ENCODE results near the gene ZNF692. TPM values are rescaled to one million over a fixed set of nuclear protein-coding genes. Genes with fewer than 3 reads are reported as not detected.

ZNF692 gene
- total and polyA plus RNA-seq, 2 of the 13 experiments (the other 11 are each of a cell fraction or from before 2014, with no cell fraction given) = 27.3 to 45.8 TPM

- TF ChIP-seq CSRNP2 (CRISPR knock-in tag; conservative IDR thresholded peaks at IDR 0.05; ENCODE audit: low read depth) (no peak), ZNF33A (CRISPR knock-in tag; IDR thresholded peaks at IDR 0.05; ENCODE audit: borderline replicate concordance) (peak; percentile 44; the same call in 1 of the 2 replicates), ZNF687 (CRISPR knock-in tag; IDR thresholded peaks at IDR 0.05) (peak; percentile 84), MLLT10 (CRISPR knock-in tag; IDR thresholded peaks at IDR 0.05) (no peak), STAT5B (CRISPR knock-in tag; IDR thresholded peaks at IDR 0.05) (no peak), CCDC6 (CRISPR knock-in tag; IDR thresholded peaks at IDR 0.05) (peak; percentile 41; the same call in 1 of the 2 replicates), ZNF280B (CRISPR knock-in tag; IDR thresholded peaks at IDR 0.05; ENCODE audit: borderline replicate concordance) (no peak), ATRX (CRISPR knock-in tag; IDR thresholded peaks at IDR 0.05; ENCODE audit: borderline replicate concordance) (no peak), FOXP4 (CRISPR knock-in tag; IDR thresholded peaks at IDR 0.05) (no peak; the same call in 1 of the 2 replicates), PRDM15 (CRISPR knock-in tag; IDR thresholded peaks at IDR 0.05) (peak; percentile 82; the same call in 1 of the 2 replicates), MTERF4 (CRISPR knock-in tag; IDR thresholded peaks at IDR 0.05) (no peak), ZNF607 (CRISPR knock-in tag; IDR thresholded peaks at IDR 0.05; ENCODE audit: borderline replicate concordance) (no peak)
Observed at GRCh38 chr1:248858891-248859889, at the start of gene ZNF692 (continued).

Measured in HepG2 (cell line).